GM21619 (cell line): ENCODE measurements around the gene UGT1A5.

Experiments
- ATAC-seq: cut with Tn5 transposase; IDR thresholded peaks from one replicate; pipeline ENCODE4 v1.9.1; 2021; ENCODE audit not compliant: unreplicated experiment

Gene UGT1A5

DNA sequence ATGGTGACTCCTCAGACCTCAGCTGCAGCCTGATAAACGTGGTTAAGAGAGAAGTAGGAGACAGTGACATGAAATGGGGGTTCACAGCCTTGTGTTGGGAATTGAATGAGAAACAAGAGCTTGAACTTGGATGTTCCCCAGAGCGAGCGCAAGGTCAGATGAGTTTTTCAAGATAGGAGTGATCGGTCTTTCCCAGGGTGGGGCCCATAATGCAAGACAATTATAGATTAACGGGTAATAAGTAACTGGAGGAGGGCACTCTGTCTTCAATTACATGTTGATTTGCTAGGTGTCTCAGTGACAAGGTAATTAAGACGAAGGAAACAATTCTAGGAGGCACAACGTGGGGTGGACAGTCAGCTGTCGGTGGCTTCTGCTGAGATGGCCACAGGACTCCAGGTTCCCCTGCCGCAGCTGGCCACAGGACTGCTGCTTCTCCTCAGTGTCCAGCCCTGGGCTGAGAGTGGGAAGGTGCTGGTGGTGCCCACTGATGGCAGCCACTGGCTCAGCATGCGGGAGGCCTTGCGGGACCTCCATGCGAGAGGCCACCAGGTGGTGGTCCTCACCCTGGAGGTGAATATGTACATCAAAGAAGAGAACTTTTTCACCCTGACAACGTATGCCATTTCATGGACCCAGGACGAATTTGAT is at the start of gene UGT1A5:
Gene UGT1A5, plus strand, starts transcription at position 297 of the 651 bp plus-strand sequence. Its CDS starts 85 bp downstream, at position 382.
- ATAC-seq, result no peak

DNA sequence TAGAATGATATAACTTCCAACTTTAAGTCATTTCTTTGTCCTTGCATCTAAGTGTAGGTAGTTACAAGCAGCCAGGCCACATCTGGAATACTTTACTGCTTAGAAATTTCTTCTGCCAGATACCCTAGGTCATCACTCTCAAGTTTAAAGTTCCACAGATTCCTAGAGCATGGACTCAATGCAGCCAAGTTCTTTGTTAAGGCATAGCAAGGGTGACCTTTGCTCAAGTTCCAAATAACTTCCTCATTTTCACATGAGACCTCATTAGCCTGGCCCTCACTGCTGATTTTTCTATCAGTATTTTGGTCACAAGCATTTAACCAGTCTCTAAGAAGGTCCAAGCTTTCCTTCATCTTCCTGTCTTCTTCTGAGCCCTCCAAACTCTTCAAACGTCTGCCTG is 48.8 kb upstream of the UGT1A5 start:
- no peak for ATAC-seq

GRCh38 chr2:233668605-233669260 is 44.0 kb upstream of the UGT1A5 start:
- ATAC-seq, result no peak

- ATAC-seq, result no peak
Measured at GRCh38 chr2:233671290-233672161, 41.2 kb upstream of the UGT1A5 start, which contains the start of gene UGT1A9. Gene UGT1A9 (plus strand): TSS chr2:233671898. CDS start chr2:233671935, 37 bp downstream.

- ATAC-seq, result no peak
Measured at GRCh38 chr2:233672886-233673285, 39.8 kb upstream of the UGT1A5 start.

GRCh38 chr2:233673896-233674295 is 38.8 kb upstream of the UGT1A5 start:
- no peak for ATAC-seq

DNA sequence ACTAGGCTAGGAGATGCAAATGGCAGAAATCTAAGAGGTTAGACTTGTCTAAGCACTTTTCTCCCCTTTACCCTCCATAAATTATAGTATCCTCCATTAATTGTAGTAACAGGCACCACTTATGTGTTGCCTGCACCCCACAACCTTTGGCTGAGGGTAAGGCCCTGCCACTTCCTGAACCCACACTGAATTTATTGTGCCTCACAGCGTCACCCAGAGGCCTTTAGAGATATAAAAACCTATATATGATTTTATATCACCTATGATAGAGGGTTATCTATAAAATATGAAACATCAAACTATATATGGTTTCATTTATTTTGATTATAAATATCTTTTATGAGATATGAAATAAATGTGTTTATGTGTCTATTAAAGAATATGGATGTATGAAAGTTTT is 38.4 kb upstream of the UGT1A5 start:
- ATAC-seq, result no peak

- no peak for ATAC-seq
Measured at GRCh38 chr2:233674995-233675394, 37.7 kb upstream of the UGT1A5 start.

GRCh38 chr2:233676046-233676445 is 36.7 kb upstream of the UGT1A5 start:
- no peak for ATAC-seq

DNA sequence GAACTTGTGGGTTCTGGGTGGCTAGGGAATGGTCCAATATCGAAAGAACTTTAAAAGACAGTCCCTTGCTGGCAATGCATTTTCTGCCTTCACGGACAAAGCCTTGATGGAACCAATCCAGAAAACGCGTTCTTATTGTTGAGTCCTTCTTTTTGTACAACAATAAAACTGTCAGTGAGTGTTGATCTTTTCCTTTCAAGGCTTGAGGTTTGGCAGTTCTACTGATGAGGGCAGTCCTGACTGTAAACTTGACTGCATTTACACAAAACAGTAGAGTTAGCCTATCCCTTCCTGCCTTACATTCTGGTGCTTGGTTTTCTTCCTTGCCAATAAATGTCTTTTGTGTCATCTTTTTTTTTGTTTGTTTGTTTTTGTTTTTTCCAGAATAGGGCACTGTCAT is 33.5 kb upstream of the UGT1A5 start:
- ATAC-seq, result no peak

GRCh38 chr2:233680361-233681045 is 32.2 kb upstream of the UGT1A5 start:
- ATAC-seq, result no peak

DNA sequence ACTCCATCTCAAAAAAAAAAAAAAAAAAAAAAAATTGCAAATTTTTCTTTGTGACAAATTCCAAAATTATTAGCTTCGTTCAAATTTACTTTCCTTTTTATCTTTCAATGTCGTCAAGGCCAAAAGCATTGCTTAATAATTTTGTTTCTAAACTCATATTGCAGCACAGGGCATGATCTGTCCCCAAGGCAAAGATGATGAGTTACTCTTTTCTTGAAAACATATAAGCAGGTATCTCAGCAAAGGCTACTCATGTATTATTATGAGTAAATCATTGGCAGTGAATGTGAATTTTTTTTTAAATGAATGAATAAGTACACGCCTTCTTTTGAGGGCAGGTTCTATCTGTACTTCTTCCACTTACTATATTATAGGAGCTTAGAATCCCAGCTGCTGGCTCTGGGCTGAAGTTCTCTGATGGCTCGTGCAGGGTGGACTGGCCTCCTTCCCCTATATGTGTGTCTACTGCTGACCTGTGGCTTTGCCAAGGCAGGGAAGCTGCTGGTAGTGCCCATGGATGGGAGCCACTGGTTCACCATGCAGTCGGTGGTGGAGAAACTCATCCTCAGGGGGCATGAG is 31.1 kb upstream of the UGT1A5 start, which contains the start of gene UGT1A7:
Gene UGT1A7, plus strand, starts transcription at position 381 of the 579 bp plus-strand sequence. Its CDS starts 37 bp downstream, at position 418.
- no peak for ATAC-seq

GRCh38 chr2:233684640-233685039 is 28.1 kb upstream of the UGT1A5 start:
- no peak for ATAC-seq

- ATAC-seq, result no peak
Measured at GRCh38 chr2:233686928-233687327, 25.8 kb upstream of the UGT1A5 start.

DNA sequence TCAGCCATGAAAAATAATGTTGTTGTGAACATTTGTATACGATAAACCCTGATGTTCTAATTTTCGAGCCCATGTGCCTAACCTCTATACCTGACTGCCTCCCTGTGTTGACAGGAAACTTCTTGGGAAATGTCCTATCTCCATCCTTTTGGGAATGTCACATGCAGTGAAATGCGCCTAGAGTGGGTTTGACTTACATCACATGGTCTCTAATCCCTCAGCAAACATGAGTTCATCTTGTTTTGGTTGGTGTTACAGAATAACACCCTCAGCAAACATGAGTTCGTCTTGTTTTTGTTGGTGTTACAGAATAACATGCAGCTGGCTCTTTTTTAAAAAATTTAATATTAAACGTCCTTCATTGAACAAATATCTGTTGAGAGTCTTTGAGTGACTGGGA is 24.4 kb upstream of the UGT1A5 start:
- no peak for ATAC-seq

GRCh38 chr2:233689031-233689430 is 23.7 kb upstream of the UGT1A5 start:
- ATAC-seq, result no peak

DNA sequence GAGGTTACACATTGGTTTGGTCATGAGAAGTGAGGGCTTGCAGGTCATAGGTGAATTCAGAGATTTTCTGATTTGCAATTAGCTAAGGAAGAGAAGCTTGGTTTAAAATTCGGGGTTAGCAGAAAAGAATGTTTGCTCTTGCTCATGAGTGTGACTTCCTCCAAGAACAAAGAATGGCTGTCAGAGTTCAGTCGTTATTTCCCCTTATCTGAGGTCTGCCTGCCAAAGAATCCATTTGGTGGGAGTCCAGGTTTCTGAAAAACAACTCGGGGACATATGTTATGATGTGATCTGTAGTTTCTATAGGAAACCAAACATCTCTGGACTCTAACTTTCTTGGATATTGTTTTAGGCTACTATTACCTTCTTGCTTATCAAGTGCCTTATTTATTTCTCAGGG is 23.2 kb upstream of the UGT1A5 start:
- ATAC-seq, result no peak

DNA sequence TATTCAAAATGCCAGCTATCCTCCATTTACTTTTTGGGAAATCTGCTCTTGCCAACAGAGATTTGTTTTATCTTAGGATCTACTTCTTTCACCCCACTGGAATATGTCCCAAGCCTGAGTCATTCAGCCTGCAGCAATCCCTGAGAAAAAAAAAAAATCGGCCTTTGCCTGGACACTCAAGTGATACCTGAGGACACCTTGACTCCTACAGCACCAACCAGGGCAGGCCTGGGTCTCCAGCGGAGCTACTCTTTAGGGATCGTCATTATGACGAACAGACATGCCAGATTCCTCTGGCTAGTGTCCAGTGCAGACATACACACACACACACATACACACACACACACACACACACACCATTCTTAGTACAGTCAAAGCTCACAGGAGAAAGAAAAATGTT is 22.3 kb upstream of the UGT1A5 start:
- no peak for ATAC-seq

- no peak for ATAC-seq
Measured at GRCh38 chr2:233691443-233692433, 21.0 kb upstream of the UGT1A5 start.
